SU-DHL-6 (cell line): ENCODE data around the gene NRN1L.
"Not testable (repeated sequence)": the region's sequence is repeated elsewhere in the genome, so short reads cannot be mapped to it uniquely, and the experiment has no call there.

Experiments
- H2AFZ ChIP-seq: fragments of 200-600 bp; sonication (generic); 2 replicates; pipeline ENCODE4 v1.6.1; 2014; ENCODE audit warnings: low read depth, mild to moderate bottlenecking, moderate library complexity, mixed read lengths, antibody characterized with exemption, low read length; ENCODE audit not compliant: severe bottlenecking
- H3F3A ChIP-seq: fragments of 200-600 bp; shearing (Covaris generic); 2 replicates; pipeline ENCODE4 v1.6.0; 2016; ENCODE audit warnings: antibody characterized with exemption, mild to moderate bottlenecking; ENCODE audit not compliant: insufficient read depth
- H3K27ac ChIP-seq: fragments of 200-600 bp; sonication (generic); 2 replicates; pipeline ENCODE4 v1.5.1; 2016; ENCODE audit warnings: low read depth, mild to moderate bottlenecking, low read length, moderate library complexity, mixed read lengths
- H3K27me3 ChIP-seq: fragments of 200-600 bp; sonication (generic), shearing (Covaris generic); 2 replicates; pipeline ENCODE4 v1.6.0; 2014; ENCODE audit warnings: mild to moderate bottlenecking, low read length
- H3K36me3 ChIP-seq: fragments of 200-600 bp; sonication (generic); 2 replicates; pipeline ENCODE4 v1.6.1; 2014; ENCODE audit warnings: mild to moderate bottlenecking, low read length, mixed read lengths
- H3K4me2 ChIP-seq: fragments of 300-600, 200-600 bp; shearing (Covaris generic), sonication (generic); 2 replicates; pipeline ENCODE4 v1.6.0; 2014; ENCODE audit warnings: low read length, low read depth, mild to moderate bottlenecking; ENCODE audit not compliant: poor library complexity, severe bottlenecking
- H3K4me3 ChIP-seq: fragments of 200-600 bp; sonication (generic); 2 replicates; pipeline ENCODE4 v1.5.1; 2014; ENCODE audit warnings: antibody characterized with exemption, low read length, mild to moderate bottlenecking, mixed read lengths; ENCODE audit not compliant: insufficient read depth, poor library complexity, severe bottlenecking
- H3K79me2 ChIP-seq: fragments of 200-600 bp; sonication (generic); 2 replicates; pipeline ENCODE4 v1.6.1; 2014; ENCODE audit warnings: mild to moderate bottlenecking, low read length, moderate library complexity; ENCODE audit not compliant: insufficient read depth
- H3K9ac ChIP-seq: fragments of 200-600 bp; sonication (generic); 2 replicates; pipeline ENCODE4 v1.7.0; 2014; ENCODE audit warnings: mild to moderate bottlenecking, low read length
- H3K9me2 ChIP-seq: fragments of 200-600 bp; sonication (generic); replicated peaks from 2 replicates; pipeline ENCODE4 v1.6.1; 2014; ENCODE audit warnings: low read length; ENCODE audit not compliant: insufficient read depth
- H3K9me3 ChIP-seq: fragments of 200-600 bp; sonication (generic); 2 replicates; pipeline ENCODE4 v1.6.1; 2014; ENCODE audit warnings: low read length, mixed read lengths; ENCODE audit not compliant: insufficient read depth
- H4K20me1 ChIP-seq: fragments of 200-600 bp; sonication (generic); 2 replicates; pipeline ENCODE4 v1.6.1; 2014; ENCODE audit warnings: low read depth, mild to moderate bottlenecking, antibody characterized with exemption, low read length, moderate library complexity, mixed read lengths
- EZH2phosphoT487 ChIP-seq: fragments of 200-600 bp; sonication (generic), shearing (Covaris generic); conservative IDR thresholded peaks from 2 replicates; pipeline ENCODE4 v1.6.1; 2018; ENCODE audit warnings: mild to moderate bottlenecking, antibody characterized with exemption, low read length, moderate library complexity, mixed read lengths
- TF ChIP-seq, protein P1 (sequence below): fragments of 200-600 bp; sonication (generic); IDR thresholded peaks from one replicate; pipeline ENCODE4 v1.5.1; 2017; ENCODE audit warnings: antibody characterized with exemption, mild to moderate bottlenecking, low read length, moderate library complexity; ENCODE audit not compliant: insufficient read depth, poor library complexity, severe bottlenecking

Gene NRN1L

DNA sequence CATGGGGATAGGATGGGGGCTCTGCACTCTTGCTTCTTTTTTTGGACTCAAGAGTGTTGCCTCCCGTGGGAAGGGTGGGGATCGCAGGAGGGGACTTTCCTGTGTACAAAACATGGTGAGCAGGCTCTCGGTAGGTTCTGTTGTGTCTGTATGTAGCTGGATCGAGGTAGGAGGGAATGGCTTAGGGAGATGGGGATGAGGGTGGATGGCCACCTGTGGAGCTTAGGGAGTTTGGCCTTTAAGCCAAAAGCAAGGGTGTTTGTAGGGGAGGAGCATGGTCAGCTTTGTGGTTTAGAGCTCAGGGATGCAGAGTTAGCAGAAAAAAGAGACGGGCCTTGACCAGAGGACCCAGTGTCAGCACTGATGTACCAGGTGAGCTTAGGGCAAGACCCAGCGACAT, 22.8 kb upstream of the NRN1L start:
- no peaks in the 10 kb centered on the region for H3K9me3 ChIP-seq
- peaks cover 72% of the 10 kb centered on the region for H3K79me2 ChIP-seq
- H2AFZ ChIP-seq = no peak overlapping the region
- H4K20me1 ChIP-seq = peaks cover 7% of the 10 kb centered on the region; the same call in 1 of the 2 replicates
- no peaks in the 10 kb centered on the region for H3F3A ChIP-seq
- H3K4me2 ChIP-seq = no peak overlapping the region
- H3K4me3 ChIP-seq = no peak overlapping the region
- no peak overlapping the region for H3K27ac ChIP-seq
- TF ChIP-seq EZH2phosphoT487 = no peak
- TF ChIP-seq, protein P1, sequence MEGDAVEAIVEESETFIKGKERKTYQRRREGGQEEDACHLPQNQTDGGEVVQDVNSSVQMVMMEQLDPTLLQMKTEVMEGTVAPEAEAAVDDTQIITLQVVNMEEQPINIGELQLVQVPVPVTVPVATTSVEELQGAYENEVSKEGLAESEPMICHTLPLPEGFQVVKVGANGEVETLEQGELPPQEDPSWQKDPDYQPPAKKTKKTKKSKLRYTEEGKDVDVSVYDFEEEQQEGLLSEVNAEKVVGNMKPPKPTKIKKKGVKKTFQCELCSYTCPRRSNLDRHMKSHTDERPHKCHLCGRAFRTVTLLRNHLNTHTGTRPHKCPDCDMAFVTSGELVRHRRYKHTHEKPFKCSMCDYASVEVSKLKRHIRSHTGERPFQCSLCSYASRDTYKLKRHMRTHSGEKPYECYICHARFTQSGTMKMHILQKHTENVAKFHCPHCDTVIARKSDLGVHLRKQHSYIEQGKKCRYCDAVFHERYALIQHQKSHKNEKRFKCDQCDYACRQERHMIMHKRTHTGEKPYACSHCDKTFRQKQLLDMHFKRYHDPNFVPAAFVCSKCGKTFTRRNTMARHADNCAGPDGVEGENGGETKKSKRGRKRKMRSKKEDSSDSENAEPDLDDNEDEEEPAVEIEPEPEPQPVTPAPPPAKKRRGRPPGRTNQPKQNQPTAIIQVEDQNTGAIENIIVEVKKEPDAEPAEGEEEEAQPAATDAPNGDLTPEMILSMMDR = no peak
- H3K9me2 ChIP-seq = no peaks in the 10 kb centered on the region
- H3K36me3 ChIP-seq = no peaks in the 10 kb centered on the region
- H3K9ac ChIP-seq = no peak overlapping the region
- no peaks in the 10 kb centered on the region for H3K27me3 ChIP-seq

- no peak overlapping the region for H2AFZ ChIP-seq
- TF ChIP-seq EZH2phosphoT487 = no peak
- TF ChIP-seq, protein P1 = no peak
- no peaks in the 10 kb centered on the region for H3K9me2 ChIP-seq
- no peak overlapping the region for H3K9ac ChIP-seq
- peaks cover 62% of the 10 kb centered on the region for H3K79me2 ChIP-seq
- no peak overlapping the region for H3K27ac ChIP-seq
- H3K36me3 ChIP-seq = no peaks in the 10 kb centered on the region
- H3F3A ChIP-seq = no peaks in the 10 kb centered on the region
- H3K9me3 ChIP-seq = no peaks in the 10 kb centered on the region
- no peak overlapping the region for H3K4me2 ChIP-seq
- no peak overlapping the region for H3K4me3 ChIP-seq
- peaks cover under 1% of the 10 kb centered on the region; the same call in 1 of the 2 replicates for H4K20me1 ChIP-seq
- no peaks in the 10 kb centered on the region for H3K27me3 ChIP-seq
These were observed 21.8 kb upstream of the NRN1L start for GRCh38 chr16:67862623-67863583.

GRCh38 chr16:67864044-67864443, 20.6 kb upstream of the NRN1L start:
- not testable (repeated sequence) for H4K20me1 ChIP-seq, H3K9me2 ChIP-seq

GRCh38 chr16:67864594-67864993, 20.1 kb upstream of the NRN1L start:
- TF ChIP-seq, protein P1 = no peak
- no peak for TF ChIP-seq EZH2phosphoT487

More at GRCh38 chr16:67864044-67864443, 20.6 kb upstream of the NRN1L start:
- not testable (repeated sequence) for H3K9ac ChIP-seq, H3F3A ChIP-seq, H3K36me3 ChIP-seq, H3K27ac ChIP-seq, H3K27me3 ChIP-seq, H2AFZ ChIP-seq, H3K4me3 ChIP-seq, H3K4me2 ChIP-seq, H3K9me3 ChIP-seq
- peaks cover 50% of the 10 kb centered on the region for H3K79me2 ChIP-seq

More at GRCh38 chr16:67864594-67864993, 20.1 kb upstream of the NRN1L start:
- no peaks in the 10 kb centered on the region for H4K20me1 ChIP-seq
- H3K79me2 ChIP-seq = peaks cover 46% of the 10 kb centered on the region
- no peaks in the 10 kb centered on the region for H3K27me3 ChIP-seq
- no peaks in the 10 kb centered on the region for H3K9me2 ChIP-seq
- no peak overlapping the region for H3K4me3 ChIP-seq
- no peak overlapping the region for H2AFZ ChIP-seq
- no peak overlapping the region for H3K9ac ChIP-seq
- no peak overlapping the region for H3K4me2 ChIP-seq
- H3K36me3 ChIP-seq = no peaks in the 10 kb centered on the region
- no peaks in the 10 kb centered on the region for H3F3A ChIP-seq
- H3K27ac ChIP-seq = no peak overlapping the region
- no peaks in the 10 kb centered on the region for H3K9me3 ChIP-seq
